ENCODE results near the gene WDR27. TPM values are rescaled to one million over a fixed set of nuclear protein-coding genes. Genes with fewer than 3 reads are reported as not detected.

The WDR27 gene
- total and polyA plus RNA-seq, 11 donors = 2.2 to 12.3 (median 5.7) TPM

- no peak overlapping the region for H3K4me3 ChIP-seq
- ATAC-seq (no peak), DNase-seq (no peak)
- intact Hi-C loops (cut with DNase I) = no loop called here
- no peaks in the 10 kb centered on the region for H3K36me3 ChIP-seq
- no peak overlapping the region for H3K27ac ChIP-seq
- H3K27me3 ChIP-seq = no peaks in the 10 kb centered on the region
- 89 to 98% (median 97%) methylated on average over 1 of the region's 1 CpG for whole genome bisulfite sequencing, 4 donors
- peaks cover 0 to 12% (median 0%) of the 10 kb centered on the region in 12 donors for H3K9me3 ChIP-seq
- peaks cover 0 to 6% (median 0%) of the 10 kb centered on the region in 12 donors for H3K4me1 ChIP-seq
- no peak for TF ChIP-seq POLR2A (IDR thresholded peaks at IDR 0.05)
- TF ChIP-seq, protein P1, sequence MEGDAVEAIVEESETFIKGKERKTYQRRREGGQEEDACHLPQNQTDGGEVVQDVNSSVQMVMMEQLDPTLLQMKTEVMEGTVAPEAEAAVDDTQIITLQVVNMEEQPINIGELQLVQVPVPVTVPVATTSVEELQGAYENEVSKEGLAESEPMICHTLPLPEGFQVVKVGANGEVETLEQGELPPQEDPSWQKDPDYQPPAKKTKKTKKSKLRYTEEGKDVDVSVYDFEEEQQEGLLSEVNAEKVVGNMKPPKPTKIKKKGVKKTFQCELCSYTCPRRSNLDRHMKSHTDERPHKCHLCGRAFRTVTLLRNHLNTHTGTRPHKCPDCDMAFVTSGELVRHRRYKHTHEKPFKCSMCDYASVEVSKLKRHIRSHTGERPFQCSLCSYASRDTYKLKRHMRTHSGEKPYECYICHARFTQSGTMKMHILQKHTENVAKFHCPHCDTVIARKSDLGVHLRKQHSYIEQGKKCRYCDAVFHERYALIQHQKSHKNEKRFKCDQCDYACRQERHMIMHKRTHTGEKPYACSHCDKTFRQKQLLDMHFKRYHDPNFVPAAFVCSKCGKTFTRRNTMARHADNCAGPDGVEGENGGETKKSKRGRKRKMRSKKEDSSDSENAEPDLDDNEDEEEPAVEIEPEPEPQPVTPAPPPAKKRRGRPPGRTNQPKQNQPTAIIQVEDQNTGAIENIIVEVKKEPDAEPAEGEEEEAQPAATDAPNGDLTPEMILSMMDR (IDR thresholded peaks at IDR 0.05) = no peak
Measured at GRCh38 chr6:169508452-169508851, 193.4 kb downstream of the WDR27 start.

DNA sequence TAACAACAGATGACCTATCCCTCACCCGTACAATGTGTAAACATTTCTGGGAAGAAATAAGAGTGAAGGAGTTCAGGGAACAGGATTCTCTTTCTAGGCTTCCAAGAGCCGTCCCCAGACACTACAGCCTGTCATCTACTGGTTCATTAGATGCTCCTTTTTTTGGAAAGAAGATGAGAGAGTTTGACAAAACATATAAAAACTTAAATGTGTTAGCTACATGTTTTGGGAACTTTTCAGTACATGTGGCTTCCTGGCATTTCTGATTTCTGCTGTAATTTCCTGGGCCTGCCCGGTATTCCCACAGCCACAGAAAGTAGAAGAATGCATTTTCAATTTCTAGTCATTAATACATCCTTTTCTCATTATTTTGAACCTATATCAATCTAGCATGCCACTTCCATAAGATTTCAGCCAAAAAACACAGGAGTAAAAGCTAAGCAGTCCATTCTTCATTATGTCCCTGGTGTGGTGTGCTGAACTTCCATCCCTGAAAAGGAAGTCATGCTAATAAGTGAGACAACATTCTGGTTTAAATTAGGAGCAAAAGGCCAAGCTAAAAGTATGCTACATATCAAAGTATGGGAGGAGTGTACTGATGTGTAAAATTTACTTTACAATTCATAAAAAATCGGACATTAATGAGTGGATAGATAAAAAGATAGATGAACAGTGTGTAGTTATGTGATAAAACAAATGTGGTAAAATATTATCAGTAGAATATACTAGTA, 198.2 kb downstream of the WDR27 start:
- ATAC-seq (no peak), DNase-seq (no peak)
- intact Hi-C loops (cut with DNase I) = no loop called here
- 62 to 71% (median 65%) methylated on average over 4 of the region's 4 CpGs for WGBS, 4 donors
- peaks cover 0 to 14% (median 0%) of the 10 kb centered on the region in 12 donors for H3K4me1 ChIP-seq
- TF ChIP-seq, protein P1 (IDR thresholded peaks at IDR 0.05) = no peak
- no peak for TF ChIP-seq POLR2A (IDR thresholded peaks at IDR 0.05)
- peaks cover 0 to 8% (median 0%) of the 10 kb centered on the region in 12 donors for H3K9me3 ChIP-seq
- no peak overlapping the region for H3K27ac ChIP-seq
- H3K36me3 ChIP-seq = no peaks in the 10 kb centered on the region
- H3K4me3 ChIP-seq = no peak overlapping the region
- H3K27me3 ChIP-seq = no peaks in the 10 kb centered on the region

DNA sequence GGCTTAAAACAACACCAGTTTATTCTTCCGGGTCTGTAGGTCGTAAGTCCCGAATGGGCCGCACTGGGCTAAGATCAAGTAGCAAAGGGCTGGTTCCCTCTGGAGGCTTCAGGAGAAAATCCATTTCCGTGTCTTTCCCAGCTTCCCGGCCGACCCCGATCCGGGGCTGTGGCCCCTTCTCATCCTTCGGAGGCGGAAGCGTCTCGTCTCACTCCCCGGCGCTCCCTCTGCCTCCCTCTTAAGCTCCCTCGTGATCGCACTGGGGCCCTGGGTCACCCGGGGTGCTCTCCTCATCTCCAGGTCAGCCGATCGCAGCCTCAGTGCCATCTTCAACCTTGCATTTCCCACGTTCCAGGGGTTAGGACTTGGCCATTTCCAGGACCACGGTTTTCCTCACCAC, 199.4 kb downstream of the WDR27 start:
- Histone ChIP-seq H3K27ac (no peak overlapping the region), H3K9me3 (no peaks in the 10 kb centered on the region), H3K27me3 (no peaks in the 10 kb centered on the region), H3K36me3 (no peaks in the 10 kb centered on the region), H3K4me1 (peaks cover 0 to 14% (median 0%) of the 10 kb centered on the region in 12 donors), H3K4me3 (no peak overlapping the region)
- DNase-seq (no peak), ATAC-seq (no peak)
- TF ChIP-seq, protein P1 (IDR thresholded peaks at IDR 0.05) = no peak
- 93 to 97% (median 94%) methylated on average over 22 of the region's 22 CpGs for WGBS, 4 donors
- intact Hi-C loops (cut with DNase I) = no loop called here

DNA sequence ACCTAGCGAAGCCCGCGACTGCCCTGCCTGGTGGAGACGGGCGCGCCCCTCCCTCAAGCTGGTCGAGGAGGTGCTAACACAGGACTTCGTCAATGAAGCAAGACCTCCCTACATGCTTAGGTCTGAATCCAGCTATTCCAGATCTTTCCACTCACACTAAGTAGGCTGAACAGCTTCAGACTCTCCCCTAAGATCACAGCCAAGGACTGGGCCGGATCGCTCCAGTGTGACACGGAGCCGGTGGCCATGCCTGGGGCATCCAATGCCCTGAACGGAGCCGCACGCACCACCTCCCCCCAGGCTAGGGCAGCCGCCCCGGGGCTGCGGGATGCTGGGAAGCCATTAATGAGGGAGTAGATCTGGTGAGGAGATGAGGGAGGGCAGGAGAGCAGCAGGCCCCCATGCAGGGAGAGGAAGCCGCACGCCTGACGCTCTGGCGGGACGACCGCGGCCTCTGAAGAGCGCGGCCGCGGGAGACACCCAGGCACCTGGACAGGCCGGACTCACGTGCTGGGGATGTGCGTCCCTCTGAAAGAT, 200.0 kb downstream of the WDR27 start:
- ATAC-seq (peak in 1 of 4 donors; percentile 29), DNase-seq (no peak)
- no peaks in the 10 kb centered on the region for H3K27me3 ChIP-seq
- H3K27ac ChIP-seq = no peak overlapping the region
- TF ChIP-seq, protein P1 (IDR thresholded peaks at IDR 0.05) = no peak
- no peak for TF ChIP-seq POLR2A (IDR thresholded peaks at IDR 0.05)
- H3K36me3 ChIP-seq = no peaks in the 10 kb centered on the region
- intact Hi-C loops (cut with DNase I) = no loop called here
- no peak overlapping the region for H3K4me3 ChIP-seq
- peaks cover 0 to 14% (median 0%) of the 10 kb centered on the region in 12 donors for H3K4me1 ChIP-seq
- WGBS, 4 donors = 95 to 96% (median 96%) methylated on average over 26 to 32 of the region's 32 CpGs
- peaks cover 0 to 4% (median 0%) of the 10 kb centered on the region in 12 donors for H3K9me3 ChIP-seq

Measured in heart left ventricle (tissue), 16 donors.